ENCODE data around the gene SUZ12. TPM values are rescaled to one million over a fixed set of nuclear protein-coding genes. Genes with fewer than 3 reads are reported as not detected.

SUZ12 gene
- total RNA-seq, 4 donors from 2014 or later: 9.7 to 53.9 (median 34.4) TPM

DNA sequence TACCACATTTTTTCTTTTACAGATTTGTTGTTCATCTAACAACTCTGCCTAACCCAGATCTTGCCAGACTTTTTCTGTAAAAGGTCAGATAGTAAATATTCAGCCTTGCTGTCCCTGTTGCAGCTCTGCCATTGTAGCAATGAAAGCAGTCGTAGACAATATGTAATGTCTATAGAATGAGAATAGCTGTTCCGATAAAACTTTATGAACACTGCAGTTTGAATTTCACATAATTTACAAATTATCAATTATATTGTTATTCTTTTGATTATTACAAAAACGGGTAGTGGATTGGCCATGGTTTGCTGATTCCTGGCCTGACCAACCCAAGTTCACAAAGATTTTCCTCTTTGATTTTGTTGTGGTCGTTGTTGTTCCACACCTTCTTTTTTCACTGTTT, 73.3 kb downstream of the SUZ12 start:
- TF ChIP-seq, protein P1, sequence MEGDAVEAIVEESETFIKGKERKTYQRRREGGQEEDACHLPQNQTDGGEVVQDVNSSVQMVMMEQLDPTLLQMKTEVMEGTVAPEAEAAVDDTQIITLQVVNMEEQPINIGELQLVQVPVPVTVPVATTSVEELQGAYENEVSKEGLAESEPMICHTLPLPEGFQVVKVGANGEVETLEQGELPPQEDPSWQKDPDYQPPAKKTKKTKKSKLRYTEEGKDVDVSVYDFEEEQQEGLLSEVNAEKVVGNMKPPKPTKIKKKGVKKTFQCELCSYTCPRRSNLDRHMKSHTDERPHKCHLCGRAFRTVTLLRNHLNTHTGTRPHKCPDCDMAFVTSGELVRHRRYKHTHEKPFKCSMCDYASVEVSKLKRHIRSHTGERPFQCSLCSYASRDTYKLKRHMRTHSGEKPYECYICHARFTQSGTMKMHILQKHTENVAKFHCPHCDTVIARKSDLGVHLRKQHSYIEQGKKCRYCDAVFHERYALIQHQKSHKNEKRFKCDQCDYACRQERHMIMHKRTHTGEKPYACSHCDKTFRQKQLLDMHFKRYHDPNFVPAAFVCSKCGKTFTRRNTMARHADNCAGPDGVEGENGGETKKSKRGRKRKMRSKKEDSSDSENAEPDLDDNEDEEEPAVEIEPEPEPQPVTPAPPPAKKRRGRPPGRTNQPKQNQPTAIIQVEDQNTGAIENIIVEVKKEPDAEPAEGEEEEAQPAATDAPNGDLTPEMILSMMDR (IDR thresholded peaks at IDR 0.05): no peak
- TF ChIP-seq POLR2A (IDR thresholded peaks at IDR 0.05): no peak
- Histone ChIP-seq H3K36me3 (no peaks in the 10 kb centered on the region), H3K27me3 (no peaks in the 10 kb centered on the region), H3K4me1 (peaks cover 0 to 7% of the 10 kb centered on the region in 2 donors), H3K27ac (no peak overlapping the region), H3K4me3 (no peak overlapping the region), H3K9me3 (no peaks in the 10 kb centered on the region)
- intact Hi-C loops (cut with DNase I; ENCODE audit: low total_unique reads): no loop called here
- DNase-seq: no peak

DNA sequence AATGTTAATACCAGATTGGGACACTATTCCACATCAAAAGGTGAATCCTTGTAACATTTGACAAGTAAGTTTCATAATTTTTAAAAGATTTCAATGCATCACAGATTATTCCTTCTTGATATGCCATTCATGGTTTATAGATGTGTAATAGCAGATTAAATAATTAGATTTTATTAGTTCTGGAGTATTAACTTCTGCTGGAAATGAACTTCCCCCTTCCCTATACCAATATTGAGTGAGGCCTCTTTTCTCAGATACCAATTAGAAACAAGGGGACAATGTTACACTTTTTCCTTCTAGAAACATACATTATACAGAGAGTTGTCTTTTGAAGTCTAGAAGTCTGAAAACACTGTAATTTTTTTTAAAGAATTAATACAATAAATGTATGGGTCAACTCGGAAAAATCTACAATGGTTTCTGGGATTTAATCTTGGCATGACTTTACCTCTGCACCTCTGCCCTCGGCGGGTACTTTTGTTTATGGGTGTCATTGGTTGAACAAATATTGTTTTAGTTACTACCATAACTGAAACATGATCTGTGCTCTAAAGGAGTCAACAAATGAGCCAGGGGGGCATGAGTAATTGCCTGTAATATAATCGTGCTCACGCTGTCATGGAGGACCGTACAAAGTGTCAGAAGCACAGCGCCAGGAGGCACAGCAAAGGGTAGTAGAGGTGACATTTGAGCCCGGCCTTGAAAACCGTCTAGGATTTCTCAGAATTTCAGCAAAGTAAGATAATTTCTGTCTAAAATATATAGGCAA, 78.6 kb downstream of the SUZ12 start:
- DNase-seq: no peak

DNA sequence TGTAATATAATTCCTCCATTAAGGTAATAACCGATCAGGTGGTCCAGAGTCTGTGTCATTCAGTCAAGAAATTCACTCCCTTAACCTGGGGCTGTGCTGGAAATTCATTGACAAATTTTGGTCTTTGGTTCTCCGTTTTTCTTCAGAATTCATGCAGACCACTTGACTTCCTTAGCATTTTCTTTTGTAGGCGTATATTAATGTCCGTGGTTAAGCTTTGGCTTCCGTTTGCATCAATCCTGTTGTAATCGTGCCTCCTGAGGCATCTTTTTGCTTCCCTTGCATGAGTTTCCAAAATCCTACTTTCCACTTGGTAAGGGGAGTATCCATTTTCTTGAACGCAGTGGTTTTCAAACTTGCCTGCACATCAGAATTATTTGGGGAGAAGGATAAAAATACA, 79.4 kb downstream of the SUZ12 start:
- TF ChIP-seq, protein P1 (IDR thresholded peaks at IDR 0.05): no peak
- no peak for TF ChIP-seq POLR2A (IDR thresholded peaks at IDR 0.05)
- Histone ChIP-seq H3K9me3 (no peaks in the 10 kb centered on the region), H3K27ac (no peak overlapping the region), H3K4me1 (no peaks in the 10 kb centered on the region), H3K4me3 (no peak overlapping the region), H3K27me3 (no peaks in the 10 kb centered on the region), H3K36me3 (no peaks in the 10 kb centered on the region)
- DNase-seq: no peak
- intact Hi-C loops (cut with DNase I; ENCODE audit: low total_unique reads): no loop called here

More for the DNA sequence above, 78.6 kb downstream of the SUZ12 start:
- TF ChIP-seq, protein P1 (IDR thresholded peaks at IDR 0.05): no peak
- no peak for TF ChIP-seq POLR2A (IDR thresholded peaks at IDR 0.05)
- no peaks in the 10 kb centered on the region for H3K9me3 ChIP-seq
- no peaks in the 10 kb centered on the region for H3K27me3 ChIP-seq
- no peaks in the 10 kb centered on the region for H3K36me3 ChIP-seq
- H3K27ac ChIP-seq: no peak overlapping the region
- intact Hi-C loops (cut with DNase I; ENCODE audit: low total_unique reads): no loop called here
- no peaks in the 10 kb centered on the region for H3K4me1 ChIP-seq
- H3K4me3 ChIP-seq: no peak overlapping the region

DNA sequence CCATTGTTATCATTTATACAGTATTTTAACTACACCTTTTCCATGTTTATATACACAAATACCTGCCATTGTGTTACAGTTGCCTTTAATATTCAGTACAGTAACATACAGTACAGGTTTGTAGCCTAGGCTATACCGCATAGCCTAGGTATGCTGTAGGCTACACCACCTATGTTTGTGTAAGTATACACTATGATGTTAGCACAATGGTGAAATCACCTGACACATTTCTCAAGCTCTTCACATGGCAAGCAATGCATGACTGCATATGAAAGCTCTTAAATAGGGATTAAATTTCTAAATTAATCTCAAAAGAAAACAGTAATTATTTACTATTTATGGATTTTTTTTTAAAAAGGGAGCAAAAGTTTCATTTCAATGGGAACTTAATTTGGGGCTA, 82.4 kb downstream of the SUZ12 start:
- no peak for DNase-seq
- Histone ChIP-seq H3K36me3 (no peaks in the 10 kb centered on the region), H3K4me3 (no peak overlapping the region), H3K27ac (no peak overlapping the region), H3K27me3 (no peaks in the 10 kb centered on the region), H3K9me3 (no peaks in the 10 kb centered on the region), H3K4me1 (no peaks in the 10 kb centered on the region)
- TF ChIP-seq, protein P1 (IDR thresholded peaks at IDR 0.05): no peak
- TF ChIP-seq POLR2A (IDR thresholded peaks at IDR 0.05): no peak
- intact Hi-C loops (cut with DNase I; ENCODE audit: low total_unique reads): no loop called here

DNA sequence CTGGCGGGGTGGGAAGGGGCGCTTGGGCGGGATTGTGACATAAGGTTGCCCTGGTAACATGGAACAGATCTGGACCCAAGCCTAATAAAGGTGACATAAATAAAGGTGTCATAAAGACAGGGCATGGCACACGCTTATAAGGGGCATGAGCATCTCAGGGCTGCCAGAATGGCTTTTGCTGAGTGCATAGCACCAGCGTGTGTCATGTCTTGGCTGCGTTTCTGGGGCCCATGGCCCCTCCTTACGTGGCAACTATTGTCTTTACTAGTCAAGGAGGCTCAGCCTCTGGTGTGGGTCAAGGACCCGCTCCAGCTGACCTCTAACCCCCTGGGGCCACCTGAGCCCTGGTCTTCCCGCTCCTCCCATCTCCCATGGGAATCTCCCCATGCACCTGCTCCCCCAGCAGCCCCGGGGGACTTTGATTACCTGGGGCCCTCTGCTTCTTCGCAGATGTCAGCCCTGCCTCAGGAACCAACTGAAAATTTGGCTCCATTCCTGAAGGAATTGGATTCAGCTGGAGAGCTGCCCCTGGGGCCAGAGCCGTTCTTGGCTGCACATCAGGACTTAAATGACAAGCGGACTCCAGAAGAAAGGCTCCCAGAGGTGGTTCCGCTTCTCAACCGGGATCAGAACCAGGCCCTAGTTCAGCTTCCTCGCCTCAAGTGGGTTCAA, 84.3 kb downstream of the SUZ12 start:
- Histone ChIP-seq H3K4me3 (no peak overlapping the region), H3K27ac (no peak overlapping the region), H3K4me1 (no peaks in the 10 kb centered on the region), H3K9me3 (no peaks in the 10 kb centered on the region), H3K36me3 (no peaks in the 10 kb centered on the region), H3K27me3 (no peaks in the 10 kb centered on the region)
- intact Hi-C loops (cut with DNase I; ENCODE audit: low total_unique reads): no loop called here
- DNase-seq: no peak
- no peak for TF ChIP-seq POLR2A (IDR thresholded peaks at IDR 0.05)
